Tibial nerve (tissue), 3 donors: ENCODE data around the gene SEPTIN12.

Experiments used
- POLR2A ChIP-seq, 2 donors: fragments of 450-650 bp; IDR thresholded peaks; one replicate each; pipeline ENCODE4 v1.6.1; 2017; ENCODE audit warnings: antibody characterized with exemption in 2 of 2, mild to moderate bottlenecking in 2 of 2, moderate library complexity in 2 of 2
- TF ChIP-seq, protein P1 (sequence below), 5 experiments: fragments of 200-600 bp in 3 of 5; fragments of 450-650 bp in 2 of 5; sonication (generic) in 3 of 5; IDR thresholded peaks; one replicate each; pipeline ENCODE4 v1.5.1; 2016 to 2019; ENCODE audit warnings: antibody characterized with exemption in 5 of 5, mild to moderate bottlenecking in 3 of 5, moderate library complexity in 2 of 5

DNA sequence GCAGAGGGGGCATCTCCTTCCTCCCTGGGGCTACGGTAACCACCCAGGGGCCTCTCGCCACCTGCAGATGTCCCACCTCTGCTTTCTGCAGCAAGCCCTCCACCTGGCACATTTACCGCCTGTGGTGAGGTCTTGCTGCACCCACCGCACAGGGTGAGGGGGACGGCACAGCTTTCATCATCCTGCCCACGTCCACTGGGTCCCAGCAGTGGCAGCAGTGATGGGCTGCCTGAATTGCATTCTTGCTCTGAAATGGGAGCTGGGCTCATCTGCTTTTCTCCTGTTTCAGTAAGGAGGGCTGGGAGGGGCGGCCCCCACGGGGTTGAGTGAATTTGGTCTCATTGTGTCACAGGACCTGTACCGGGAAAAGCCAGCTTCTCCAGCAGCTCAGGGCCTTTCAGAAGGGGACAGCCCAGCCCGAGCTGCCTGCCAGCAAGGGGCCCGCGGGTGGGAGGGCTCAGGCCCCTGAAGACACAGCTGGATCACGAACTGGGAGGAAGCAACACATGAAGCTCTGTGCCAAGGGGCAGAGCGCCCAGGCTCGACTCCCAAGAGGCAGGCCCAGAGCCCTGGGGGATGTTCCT lies 41.1 kb downstream of the SEPTIN12 start:
- TF ChIP-seq, protein P1, sequence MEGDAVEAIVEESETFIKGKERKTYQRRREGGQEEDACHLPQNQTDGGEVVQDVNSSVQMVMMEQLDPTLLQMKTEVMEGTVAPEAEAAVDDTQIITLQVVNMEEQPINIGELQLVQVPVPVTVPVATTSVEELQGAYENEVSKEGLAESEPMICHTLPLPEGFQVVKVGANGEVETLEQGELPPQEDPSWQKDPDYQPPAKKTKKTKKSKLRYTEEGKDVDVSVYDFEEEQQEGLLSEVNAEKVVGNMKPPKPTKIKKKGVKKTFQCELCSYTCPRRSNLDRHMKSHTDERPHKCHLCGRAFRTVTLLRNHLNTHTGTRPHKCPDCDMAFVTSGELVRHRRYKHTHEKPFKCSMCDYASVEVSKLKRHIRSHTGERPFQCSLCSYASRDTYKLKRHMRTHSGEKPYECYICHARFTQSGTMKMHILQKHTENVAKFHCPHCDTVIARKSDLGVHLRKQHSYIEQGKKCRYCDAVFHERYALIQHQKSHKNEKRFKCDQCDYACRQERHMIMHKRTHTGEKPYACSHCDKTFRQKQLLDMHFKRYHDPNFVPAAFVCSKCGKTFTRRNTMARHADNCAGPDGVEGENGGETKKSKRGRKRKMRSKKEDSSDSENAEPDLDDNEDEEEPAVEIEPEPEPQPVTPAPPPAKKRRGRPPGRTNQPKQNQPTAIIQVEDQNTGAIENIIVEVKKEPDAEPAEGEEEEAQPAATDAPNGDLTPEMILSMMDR (IDR thresholded peaks at IDR 0.05), result no peak
- TF ChIP-seq POLR2A (IDR thresholded peaks at IDR 0.05), result no peak
